ENCODE data around the gene PKMYT1.
"Not testable (repeated sequence)": the region's sequence is repeated elsewhere in the genome, so short reads cannot be mapped to it uniquely, and the experiment has no call there.

The PKMYT1 gene

GRCh38 chr16:2936436-2937011 lies 43.7 kb downstream of the PKMYT1 start:
- DNase-seq (ENCODE audit: low spot score) = no peak
- FAIRE-seq = no peak

GRCh38 chr16:2934450-2934849 lies 45.8 kb downstream of the PKMYT1 start:
- FAIRE-seq (no peak), DNase-seq (ENCODE audit: low spot score) (no peak)

- FAIRE-seq (no peak), DNase-seq (ENCODE audit: low spot score) (no peak)
Measured at GRCh38 chr16:2933701-2934100, 46.5 kb downstream of the PKMYT1 start.

- no peak for FAIRE-seq
- no peak for DNase-seq (ENCODE audit: low spot score)
Measured at GRCh38 chr16:2933136-2933535, 47.1 kb downstream of the PKMYT1 start.

- not testable (repeated sequence) for DNase-seq (ENCODE audit: low spot score); FAIRE-seq
Measured at GRCh38 chr16:2931231-2931914, 48.9 kb downstream of the PKMYT1 start.

GRCh38 chr16:2930236-2930635 lies 50.0 kb downstream of the PKMYT1 start:
- no peak for DNase-seq (ENCODE audit: low spot score)
- FAIRE-seq = no peak

GRCh38 chr16:2929693-2930092 lies 50.6 kb downstream of the PKMYT1 start:
- DNase-seq (ENCODE audit: low spot score) (no peak), FAIRE-seq (no peak)

GRCh38 chr16:2928796-2929195 lies 51.5 kb downstream of the PKMYT1 start:
- no peak for FAIRE-seq
- no peak for DNase-seq (ENCODE audit: low spot score)

GRCh38 chr16:2928151-2928550 lies 52.1 kb downstream of the PKMYT1 start:
- FAIRE-seq; DNase-seq (ENCODE audit: low spot score): not testable (repeated sequence)

- FAIRE-seq (no peak), DNase-seq (ENCODE audit: low spot score) (peak; percentile 64)
Measured at GRCh38 chr16:2927010-2927646, 53.1 kb downstream of the PKMYT1 start.

GRCh38 chr16:2926650-2926999 lies 53.6 kb downstream of the PKMYT1 start:
- FAIRE-seq (no peak), DNase-seq (ENCODE audit: low spot score) (no peak)

- FAIRE-seq = no peak
- DNase-seq (ENCODE audit: low spot score) = no peak
Measured at GRCh38 chr16:2925951-2926649, 54.1 kb downstream of the PKMYT1 start.

- no peak for FAIRE-seq
Measured at GRCh38 chr16:2924901-2925755, 55.1 kb downstream of the PKMYT1 start.

GRCh38 chr16:2923481-2923880 lies 56.8 kb downstream of the PKMYT1 start:
- no peak for DNase-seq (ENCODE audit: low spot score)
- no peak for FAIRE-seq

More at GRCh38 chr16:2924901-2925755, 55.1 kb downstream of the PKMYT1 start:
- no peak for DNase-seq (ENCODE audit: low spot score)

All from RCC 7860 (cell line).